Stomach (tissue), 4 donors: Measurements from ENCODE around the gene PSG5.
"Not testable (repeated sequence)": the region's sequence is repeated elsewhere in the genome, so short reads cannot be mapped to it uniquely, and the experiment has no call there.

Experiments
- CTCF ChIP-seq, 7 experiments: fragments of 450-650 bp in 4 of 7; fragments of 200-600 bp in 3 of 7; sonication (generic) in 3 of 7; IDR thresholded peaks; one replicate each; pipeline ENCODE4 v1.5.1; 2016 to 2019; ENCODE audit warnings: antibody characterized with exemption in 7 of 7, control low read depth in 2 of 7, mild to moderate bottlenecking in 1 of 7
- EP300 ChIP-seq: sonication (generic); formaldehyde crosslinking; IDR thresholded peaks from one replicate; pipeline ENCODE4 v1.6.1; 2017; ENCODE audit warnings: antibody characterized with exemption
- POLR2A ChIP-seq, 4 donors: fragments of 450-650 bp; IDR thresholded peaks; one replicate each; pipeline ENCODE4 v1.6.1; 2016; ENCODE audit warnings: antibody characterized with exemption in 4 of 4, control low read depth in 2 of 4, mild to moderate bottlenecking in 1 of 4, moderate library complexity in 1 of 4

- not testable (repeated sequence) for TF ChIP-seq CTCF (IDR thresholded peaks at IDR 0.05); POLR2A (IDR thresholded peaks at IDR 0.05); EP300
These were observed 55.0 kb downstream of the PSG5 start for GRCh38 chr19:43131281-43131842.
